Endothelial cell of umbilical vein (primary cell): ENCODE data around the gene ICE2.

Source experiments
- EZH2 ChIP-seq: IDR thresholded peaks from 2 replicates; pipeline ENCODE4 v1.6.1; 2012; ENCODE audit warnings: borderline replicate concordance, low read depth, mild to moderate bottlenecking, moderate library complexity, low read length, inconsistent platforms; ENCODE audit not compliant: severe bottlenecking
- GATA2 ChIP-seq: IDR thresholded peaks from 2 replicates; pipeline ENCODE4 v1.7.0; 2011; ENCODE audit warnings: low read depth, mild to moderate bottlenecking, moderate library complexity, mixed read lengths, low read length; ENCODE audit not compliant: insufficient read length, insufficient read depth
- MAX ChIP-seq: IDR thresholded peaks from 2 replicates; pipeline ENCODE4 v1.6.1; 2011; ENCODE audit not compliant: insufficient read depth, insufficient read length
- MYC ChIP-seq: IDR thresholded peaks from one replicate; pipeline ENCODE4 v1.6.1; 2011; ENCODE audit warnings: mild to moderate bottlenecking, low read depth, low read length
- POLR2A ChIP-seq: IDR thresholded peaks from 2 replicates; pipeline ENCODE4 v1.6.1; 2012; ENCODE audit warnings: low read depth, mild to moderate bottlenecking, control low read depth, low read length
- POLR2AphosphoS5 ChIP-seq: IDR thresholded peaks from 2 replicates; pipeline ENCODE4 v1.6.1; 2012; ENCODE audit warnings: low read depth, mild to moderate bottlenecking, control low read depth, low read length, moderate library complexity; ENCODE audit not compliant: insufficient read depth
- TF ChIP-seq, protein P1 (sequence below), 2 donors: IDR thresholded peaks; 1 replicate in 1 of 2; 2 replicates in 1 of 2; pipeline ENCODE4 v1.5.1; 2011; ENCODE audit warnings: low read length in 2 of 2, mild to moderate bottlenecking in 2 of 2, moderate library complexity in 2 of 2, control low read depth in 1 of 2, inconsistent platforms in 1 of 2, low read depth in 1 of 2; ENCODE audit not compliant: insufficient read depth in 1 of 2; ENCODE audit errors: extremely low read depth in 1 of 2

DNA sequence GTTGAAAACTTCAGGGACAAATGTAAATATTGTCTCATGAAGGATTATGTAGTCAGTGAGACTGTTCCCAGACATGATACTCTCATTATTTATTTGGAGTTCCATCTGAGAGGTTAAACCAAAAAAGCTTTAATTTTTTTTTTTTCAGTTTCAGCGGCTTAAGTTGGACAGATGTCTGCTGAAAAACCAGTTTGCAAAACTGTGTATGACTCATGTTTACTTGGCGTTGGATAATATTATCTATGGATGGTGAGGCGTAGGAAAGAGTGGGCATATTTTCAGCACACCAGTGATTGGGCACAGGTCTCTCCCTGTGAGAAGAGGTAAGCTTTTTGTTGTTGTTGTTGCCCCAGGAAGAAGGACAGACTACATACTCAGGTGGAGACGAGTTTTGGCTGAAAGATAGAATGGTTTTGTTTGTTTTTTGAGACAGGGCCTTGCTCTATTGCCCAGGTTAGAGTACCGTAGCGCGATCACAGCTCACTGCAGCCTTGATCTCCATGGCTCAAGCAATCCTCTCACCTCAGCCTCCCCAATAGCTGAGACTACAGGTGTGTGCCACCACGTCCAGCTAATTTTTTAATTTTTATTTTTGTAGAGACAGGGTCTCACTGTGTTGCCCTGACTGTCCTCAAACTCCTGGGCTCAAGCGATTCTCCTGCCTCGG, 64.8 kb downstream of the ICE2 start:
- TF ChIP-seq MYC (no peak), POLR2AphosphoS5 (no peak), POLR2A (no peak), EZH2 (no peak), MAX (no peak), GATA2 (no peak)
- TF ChIP-seq, protein P1, sequence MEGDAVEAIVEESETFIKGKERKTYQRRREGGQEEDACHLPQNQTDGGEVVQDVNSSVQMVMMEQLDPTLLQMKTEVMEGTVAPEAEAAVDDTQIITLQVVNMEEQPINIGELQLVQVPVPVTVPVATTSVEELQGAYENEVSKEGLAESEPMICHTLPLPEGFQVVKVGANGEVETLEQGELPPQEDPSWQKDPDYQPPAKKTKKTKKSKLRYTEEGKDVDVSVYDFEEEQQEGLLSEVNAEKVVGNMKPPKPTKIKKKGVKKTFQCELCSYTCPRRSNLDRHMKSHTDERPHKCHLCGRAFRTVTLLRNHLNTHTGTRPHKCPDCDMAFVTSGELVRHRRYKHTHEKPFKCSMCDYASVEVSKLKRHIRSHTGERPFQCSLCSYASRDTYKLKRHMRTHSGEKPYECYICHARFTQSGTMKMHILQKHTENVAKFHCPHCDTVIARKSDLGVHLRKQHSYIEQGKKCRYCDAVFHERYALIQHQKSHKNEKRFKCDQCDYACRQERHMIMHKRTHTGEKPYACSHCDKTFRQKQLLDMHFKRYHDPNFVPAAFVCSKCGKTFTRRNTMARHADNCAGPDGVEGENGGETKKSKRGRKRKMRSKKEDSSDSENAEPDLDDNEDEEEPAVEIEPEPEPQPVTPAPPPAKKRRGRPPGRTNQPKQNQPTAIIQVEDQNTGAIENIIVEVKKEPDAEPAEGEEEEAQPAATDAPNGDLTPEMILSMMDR (IDR thresholded peaks at IDR 0.05; ENCODE audit: extremely low read depth in 1 of 2, insufficient read depth in 1 of 2, low read depth in 1 of 2, low read length in 2 of 2), result no peak
